Right forelimb (tissue), 1 donor: ENCODE results near the gene SOCS7.

Experiments used
- DNase-seq: peaks from one replicate; pipeline ENCODE4 v3.0.0-alpha.2; 2018

SOCS7 gene

GRCh38 chr17:38351412-38352222 is at the start of gene SOCS7:
TSS of gene SOCS7 (plus strand) at chr17:38351844. CDS start at chr17:38352053, 209 bp downstream.
- peak; percentile 97 for DNase-seq

- no peak for DNase-seq
These were observed 36.1 kb upstream of the SOCS7 start for GRCh38 chr17:38315497-38315896.

- DNase-seq, result no peak
These were observed 34.6 kb upstream of the SOCS7 start for GRCh38 chr17:38317081-38317480.

- DNase-seq, result no peak
These were observed 31.2 kb upstream of the SOCS7 start for GRCh38 chr17:38320482-38320881.

DNA sequence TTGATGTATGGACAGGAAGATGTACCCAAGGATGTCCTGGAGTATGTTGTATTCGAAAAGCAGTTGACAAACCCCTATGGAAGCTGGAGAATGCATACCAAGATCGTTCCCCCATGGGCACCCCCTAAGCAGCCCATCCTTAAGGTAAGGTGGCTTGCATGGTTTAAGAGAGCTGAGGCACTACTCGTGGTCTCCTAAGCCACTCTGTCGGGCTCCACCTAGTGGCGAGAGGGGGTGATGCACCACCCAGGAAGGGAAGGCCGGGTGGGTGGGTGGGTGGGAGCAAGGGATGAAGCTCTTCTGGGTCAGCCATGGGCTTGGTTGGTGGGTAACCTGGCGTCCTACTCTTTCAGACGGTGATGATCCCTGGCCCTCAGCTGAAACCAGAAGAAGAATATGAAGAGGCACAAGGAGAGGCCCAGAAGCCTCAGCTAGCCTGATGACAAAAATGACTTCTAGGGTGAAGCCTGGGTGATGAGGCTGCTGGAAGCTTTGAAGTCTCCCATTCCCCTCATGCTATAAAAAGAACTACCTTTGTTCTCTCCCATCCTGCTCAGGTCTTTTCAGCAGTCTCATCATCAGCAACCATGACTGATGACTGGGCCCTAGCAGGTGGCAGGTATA is 29.4 kb upstream of the SOCS7 start:
- DNase-seq, result peak; percentile 76

- no peak for DNase-seq
These were observed 28.7 kb upstream of the SOCS7 start for GRCh38 chr17:38322897-38323296.

DNA sequence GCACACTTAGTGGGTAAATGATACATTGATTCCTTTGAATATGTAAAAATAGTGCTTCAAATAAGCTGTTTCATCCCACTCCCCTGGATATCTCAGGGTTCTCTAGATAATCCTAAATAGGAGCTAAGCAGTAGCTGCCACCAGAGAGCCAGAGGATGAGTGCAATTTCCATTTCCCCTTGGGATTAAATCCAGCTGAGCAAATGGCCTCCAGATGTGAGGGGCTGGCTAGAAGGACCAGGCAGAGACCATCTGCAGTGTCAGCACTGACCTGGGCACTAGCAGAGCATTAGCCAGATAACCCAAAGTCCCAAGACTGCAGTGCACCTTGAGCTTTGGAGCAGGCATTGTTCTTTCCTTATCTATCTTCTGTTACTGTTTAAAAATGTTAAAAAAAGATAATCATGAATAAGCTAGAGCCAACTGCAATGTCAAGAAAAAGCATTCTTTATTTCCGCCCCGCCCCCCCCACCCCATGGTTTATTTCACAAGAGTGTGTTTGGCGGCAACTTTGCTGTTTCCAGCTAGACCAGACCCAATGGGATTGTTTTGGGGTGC is 27.4 kb upstream of the SOCS7 start:
- DNase-seq, result peak; percentile 23

GRCh38 chr17:38324772-38325171 is 26.9 kb upstream of the SOCS7 start:
- no peak for DNase-seq

GRCh38 chr17:38325221-38325851 is 26.3 kb upstream of the SOCS7 start:
- peak; percentile 37 for DNase-seq

- peak; percentile 37 for DNase-seq
These were observed 24.4 kb upstream of the SOCS7 start for GRCh38 chr17:38326996-38327792.

DNA sequence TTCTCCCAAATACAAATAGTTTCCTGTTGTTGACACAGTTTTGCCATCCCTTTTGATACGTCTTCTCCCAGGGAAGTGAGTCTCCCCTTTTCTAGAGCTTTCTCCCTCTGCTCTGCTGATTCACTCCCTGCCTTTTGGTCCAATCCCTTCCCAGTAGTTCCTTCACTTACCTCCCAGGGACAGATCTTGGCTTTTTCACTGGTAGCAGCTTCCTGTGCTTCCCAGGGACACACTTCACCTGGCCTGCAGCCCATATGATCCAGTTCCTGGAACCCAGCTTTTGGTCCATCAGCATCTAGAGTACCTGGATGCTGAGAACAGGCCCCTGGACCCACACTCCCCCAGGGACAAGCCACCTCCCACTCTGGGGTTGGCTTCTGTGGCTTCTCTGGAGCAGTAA is 23.7 kb upstream of the SOCS7 start:
- DNase-seq, result peak; percentile 25

- DNase-seq, result peak; percentile 32
These were observed 23.0 kb upstream of the SOCS7 start for GRCh38 chr17:38328620-38329019.

DNA sequence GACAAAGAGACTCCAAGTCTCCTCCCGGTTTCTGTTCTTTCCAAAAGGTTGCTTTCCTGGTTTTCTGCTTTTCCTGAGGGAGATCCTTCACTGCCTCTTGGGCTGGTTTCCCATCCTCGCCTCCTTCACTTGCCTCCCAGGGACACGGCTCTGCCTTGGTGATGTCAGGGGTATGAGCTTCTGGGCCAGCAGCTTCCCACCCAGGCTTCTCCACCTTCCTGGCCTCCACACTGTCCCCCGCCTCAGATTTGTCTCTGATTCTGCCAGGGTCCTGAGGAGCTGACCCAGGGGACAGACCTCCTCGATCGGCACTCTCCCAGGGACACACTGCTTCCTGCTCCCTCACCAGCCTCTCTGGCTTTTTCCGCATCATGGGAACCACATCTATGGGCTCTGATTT is 22.4 kb upstream of the SOCS7 start:
- peak; percentile 19 for DNase-seq

- peak; percentile 34 for DNase-seq
These were observed 21.6 kb upstream of the SOCS7 start for GRCh38 chr17:38329808-38330730.

- no peak for DNase-seq
These were observed 20.7 kb upstream of the SOCS7 start for GRCh38 chr17:38330941-38331411.

DNA sequence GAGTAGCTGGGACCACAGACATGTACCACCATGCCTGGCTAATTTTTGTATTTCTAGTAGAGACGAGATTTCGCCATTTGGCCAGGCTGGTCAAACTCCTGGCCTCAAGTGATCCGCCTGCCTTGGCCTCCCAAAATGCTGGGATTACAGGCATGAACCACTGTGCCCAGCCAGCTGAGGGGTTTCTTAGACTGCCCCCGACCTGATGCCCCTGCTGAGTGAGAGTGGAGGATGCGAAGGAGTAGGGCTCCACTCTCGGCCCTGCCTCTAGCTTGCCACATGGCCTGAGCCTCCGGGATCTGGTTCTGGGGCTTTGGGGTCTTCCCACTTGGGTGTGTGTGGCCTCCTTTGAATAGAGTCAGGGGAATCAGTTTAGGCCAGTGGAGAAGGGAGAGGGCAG is 18.9 kb upstream of the SOCS7 start:
- no peak for DNase-seq

DNA sequence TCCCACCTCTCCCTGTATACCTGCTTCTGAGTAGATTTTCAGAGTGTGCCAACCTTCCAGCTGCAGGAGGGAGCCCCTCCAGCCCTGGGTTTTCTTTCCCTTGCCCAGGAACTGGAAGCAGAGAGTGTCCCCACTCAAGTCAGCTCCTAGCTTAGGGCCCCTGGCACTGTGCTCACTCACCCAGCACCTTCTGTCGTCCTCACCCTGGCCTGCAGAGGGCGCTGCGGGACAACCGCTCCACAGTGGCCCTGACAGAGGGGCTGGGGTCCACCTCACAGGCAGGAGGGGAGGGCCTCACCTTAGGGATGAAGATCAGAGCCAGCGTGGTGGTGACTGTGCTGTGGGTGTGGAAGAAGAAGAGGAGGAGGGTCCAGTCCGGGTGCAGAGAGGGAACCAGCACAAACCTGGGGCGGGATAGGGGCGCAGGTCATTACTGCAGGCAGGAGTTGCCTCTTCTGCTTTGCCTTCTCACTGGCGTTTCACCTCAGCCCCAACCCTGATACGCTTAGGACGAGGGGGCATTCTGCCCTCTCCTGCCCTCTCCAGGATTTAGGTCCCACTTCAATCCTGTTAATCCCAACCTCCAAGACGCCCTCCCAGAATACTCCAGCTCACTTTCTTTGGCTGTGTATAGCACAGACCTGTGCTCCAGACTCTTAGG is 17.9 kb upstream of the SOCS7 start:
- peak; percentile 36 for DNase-seq

GRCh38 chr17:38334480-38335364 is 16.9 kb upstream of the SOCS7 start:
- peak; percentile 21 for DNase-seq

- no peak for DNase-seq
These were observed 14.8 kb upstream of the SOCS7 start for GRCh38 chr17:38336838-38337237.

DNA sequence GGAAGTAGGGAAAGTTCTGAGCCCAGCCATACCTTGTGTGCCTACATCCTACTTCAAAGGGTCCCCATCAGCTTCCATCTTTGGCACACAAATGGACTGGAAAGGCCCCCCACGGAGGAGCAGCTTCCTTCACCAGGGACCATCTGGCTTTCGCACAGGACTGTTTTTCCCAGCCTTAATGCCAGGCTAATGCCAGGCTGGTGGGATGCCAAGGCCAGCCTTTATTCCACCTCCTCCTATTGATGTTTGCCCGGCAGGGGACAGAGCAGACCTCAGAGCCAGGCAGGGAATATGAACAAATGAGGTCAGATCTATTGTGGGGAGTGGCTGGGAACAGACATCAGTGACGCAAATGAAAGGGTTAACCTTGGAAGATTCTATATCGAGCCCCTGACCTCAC is 13.6 kb upstream of the SOCS7 start:
- DNase-seq, result no peak
